ENCODE data around the gene SLC5A8.

The SLC5A8 gene

GRCh38 chr12:101238306-101238705 lies 28.3 kb upstream of the SLC5A8 start:
- no peak for DNase-seq (ENCODE audit: low read depth)
- no peak overlapping the region for H3K4me3 ChIP-seq (ENCODE audit: control insufficient read depth, low read depth, low read length)
- no peak for TF ChIP-seq CTCF (conservative IDR thresholded peaks at IDR 0.05; ENCODE audit: control insufficient read depth, insufficient read depth, low read depth, low read length)

DNA sequence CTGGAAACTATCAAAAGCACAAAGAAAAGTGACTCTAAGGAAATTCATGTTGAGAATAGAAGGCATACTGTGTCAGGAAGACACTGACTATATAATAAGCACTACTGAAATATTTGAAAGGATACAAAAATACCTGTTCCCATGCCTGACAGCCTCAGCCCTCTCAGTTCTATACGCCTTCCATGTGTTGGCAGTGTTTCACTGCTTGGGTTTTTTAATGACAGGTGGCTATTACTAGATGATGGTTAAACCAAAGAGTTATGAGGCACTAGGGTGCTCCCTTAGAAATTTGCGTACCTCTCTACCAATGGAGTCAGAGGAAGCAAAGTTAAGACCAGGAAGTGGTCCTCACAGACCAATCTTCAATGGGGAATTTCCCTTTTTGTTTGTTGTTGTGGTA lies 25.6 kb upstream of the SLC5A8 start:
- no peak for DNase-seq (ENCODE audit: low read depth)

GRCh38 chr12:101231636-101232035 lies 21.6 kb upstream of the SLC5A8 start:
- no peak for DNase-seq (ENCODE audit: low read depth)
- H3K4me3 ChIP-seq (ENCODE audit: control insufficient read depth, low read depth, low read length) = no peak overlapping the region
- TF ChIP-seq CTCF (conservative IDR thresholded peaks at IDR 0.05; ENCODE audit: control insufficient read depth, insufficient read depth, low read depth, low read length) = no peak

More for the DNA sequence above, 25.6 kb upstream of the SLC5A8 start:
- H3K4me3 ChIP-seq (ENCODE audit: control insufficient read depth, low read depth, low read length) = no peak overlapping the region
- TF ChIP-seq CTCF (conservative IDR thresholded peaks at IDR 0.05; ENCODE audit: control insufficient read depth, insufficient read depth, low read depth, low read length) = no peak

- H3K4me3 ChIP-seq (ENCODE audit: control insufficient read depth, low read depth, low read length) = no peak overlapping the region
- TF ChIP-seq CTCF (conservative IDR thresholded peaks at IDR 0.05; ENCODE audit: control insufficient read depth, insufficient read depth, low read depth, low read length) = no peak
- peak; percentile 79 for DNase-seq (ENCODE audit: low read depth)
Observed at GRCh38 chr12:101230547-101230946, 20.5 kb upstream of the SLC5A8 start.

DNA sequence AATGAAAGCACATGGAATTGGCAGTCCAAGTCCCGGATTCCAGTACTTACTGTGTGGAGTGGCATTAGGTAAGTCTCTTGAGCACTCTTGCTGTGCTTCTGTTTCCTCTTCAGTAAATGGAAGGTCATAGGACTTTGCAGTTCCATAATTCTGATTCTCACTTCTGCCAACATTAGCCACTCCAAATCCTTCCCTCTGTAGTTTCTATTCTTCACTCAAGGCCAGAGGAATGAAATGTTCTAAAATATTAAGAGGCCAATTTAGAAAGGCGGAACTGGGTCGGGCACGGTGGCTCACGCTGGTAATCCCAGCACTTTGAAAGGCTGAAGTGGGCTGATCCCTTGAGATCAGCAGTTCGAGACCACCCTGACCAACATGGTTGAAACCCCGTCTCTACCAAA lies 19.8 kb upstream of the SLC5A8 start:
- TF ChIP-seq CTCF (conservative IDR thresholded peaks at IDR 0.05; ENCODE audit: control insufficient read depth, insufficient read depth, low read depth, low read length) = no peak
- no peak for DNase-seq (ENCODE audit: low read depth)
- no peak overlapping the region for H3K4me3 ChIP-seq (ENCODE audit: control insufficient read depth, low read depth, low read length)

GRCh38 chr12:101221301-101221700 lies 11.3 kb upstream of the SLC5A8 start:
- no peak overlapping the region for H3K4me3 ChIP-seq (ENCODE audit: control insufficient read depth, low read depth, low read length)
- no peak for TF ChIP-seq CTCF (conservative IDR thresholded peaks at IDR 0.05; ENCODE audit: control insufficient read depth, insufficient read depth, low read depth, low read length)
- no peak for DNase-seq (ENCODE audit: low read depth)

DNA sequence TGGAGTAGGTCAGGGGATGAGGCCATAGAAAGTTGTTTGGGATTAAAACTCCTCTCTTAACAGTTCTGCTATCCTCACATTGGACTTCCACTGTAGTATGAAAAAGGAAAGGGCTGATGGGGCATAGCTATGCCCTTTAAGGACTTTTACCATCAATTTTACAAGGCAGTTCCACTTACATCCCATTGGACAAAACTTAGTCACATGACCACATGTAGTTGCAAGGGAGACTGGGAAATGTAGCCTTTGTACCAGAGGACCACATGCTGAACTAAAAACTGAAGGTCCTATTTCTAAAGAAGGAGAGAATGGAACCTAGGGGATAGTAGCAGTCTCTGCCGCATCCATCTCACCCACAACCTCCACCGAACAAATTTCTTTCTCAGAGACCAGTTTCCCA lies 6.8 kb upstream of the SLC5A8 start:
- no peak overlapping the region for H3K4me3 ChIP-seq (ENCODE audit: control insufficient read depth, low read depth, low read length)
- no peak for DNase-seq (ENCODE audit: low read depth)
- no peak for TF ChIP-seq CTCF (conservative IDR thresholded peaks at IDR 0.05; ENCODE audit: control insufficient read depth, insufficient read depth, low read depth, low read length)
